ENCODE results near the gene NR2C1.

DNA sequence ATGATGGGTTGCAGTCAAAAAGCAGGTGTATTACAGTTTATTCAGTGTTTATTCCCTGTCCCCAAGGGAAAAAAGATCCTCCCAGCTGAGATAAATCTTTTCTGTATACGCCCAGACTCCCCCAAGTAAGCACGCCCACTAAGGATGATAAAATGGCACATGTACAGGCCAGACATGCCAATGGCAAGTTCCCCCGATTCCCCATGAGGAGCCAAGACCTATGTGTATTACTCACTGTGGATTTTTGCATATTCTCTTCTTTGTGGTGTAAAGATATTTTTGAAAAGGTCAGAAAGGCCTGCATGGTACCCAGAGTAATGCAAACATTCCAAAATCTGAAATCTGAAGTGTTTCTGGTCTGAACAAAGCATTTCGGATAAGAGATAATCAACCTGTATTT is 22.2 kb downstream of the NR2C1 start:
- TF ChIP-seq POLR2A (IDR thresholded peaks at IDR 0.05; ENCODE audit: extremely low read depth, insufficient read length) (no peak), CTCF (IDR thresholded peaks at IDR 0.05; ENCODE audit: low read depth, low read length) (no peak), MYC (IDR thresholded peaks at IDR 0.05; ENCODE audit: low read depth, low read length) (no peak)

Data from NB4 (cell line).